HG02981 (cell line): ENCODE results near the gene CARD9.

Source experiments
- ATAC-seq: cut with Tn5 transposase; IDR thresholded peaks from one replicate; pipeline ENCODE4 v1.9.1; 2021; ENCODE audit warnings: mild to moderate bottlenecking, moderate library complexity; ENCODE audit not compliant: unreplicated experiment

The CARD9 gene

GRCh38 chr9:136337416-136338395, 35.8 kb downstream of the CARD9 start:
- ATAC-seq, result no peak

GRCh38 chr9:136336881-136337280, 36.6 kb downstream of the CARD9 start:
- ATAC-seq, result no peak

GRCh38 chr9:136336156-136336870, 37.2 kb downstream of the CARD9 start:
- no peak for ATAC-seq

- ATAC-seq, result no peak
These were observed 37.9 kb downstream of the CARD9 start for GRCh38 chr9:136335296-136336155.

- no peak for ATAC-seq
These were observed 38.9 kb downstream of the CARD9 start for GRCh38 chr9:136334541-136334940.

GRCh38 chr9:136333486-136333885, 40.0 kb downstream of the CARD9 start:
- ATAC-seq, result no peak

- no peak for ATAC-seq
These were observed 40.4 kb downstream of the CARD9 start for GRCh38 chr9:136333045-136333444.

- no peak for ATAC-seq
These were observed 40.9 kb downstream of the CARD9 start for GRCh38 chr9:136332482-136332983.

GRCh38 chr9:136331556-136332481, 41.6 kb downstream of the CARD9 start:
- ATAC-seq, result no peak

- no peak for ATAC-seq
These were observed 42.4 kb downstream of the CARD9 start for GRCh38 chr9:136331030-136331429.

- no peak for ATAC-seq
These were observed 43.0 kb downstream of the CARD9 start for GRCh38 chr9:136330406-136330990.

GRCh38 chr9:136329636-136330405, 43.6 kb downstream of the CARD9 start:
- no peak for ATAC-seq

GRCh38 chr9:136329211-136329627, 44.2 kb downstream of the CARD9 start:
- no peak for ATAC-seq

GRCh38 chr9:136328622-136329041, 44.8 kb downstream of the CARD9 start:
- no peak for ATAC-seq

GRCh38 chr9:136328011-136328621, 45.4 kb downstream of the CARD9 start:
- ATAC-seq, result no peak

GRCh38 chr9:136327304-136327974, 46.0 kb downstream of the CARD9 start, which contains the start of gene GPSM1:
Gene GPSM1 (plus strand): TSS chr9:136327539. CDS start chr9:136327696, 157 bp downstream.
- no peak for ATAC-seq

GRCh38 chr9:136326761-136327303, 46.6 kb downstream of the CARD9 start:
- no peak for ATAC-seq
